Measurements from ENCODE around the gene DNAAF1.
A peak's percentile ranks its signal among the peaks of the same experiment; 100 is the strongest.
"Not testable (repeated sequence)": the region's sequence is repeated elsewhere in the genome, so short reads cannot be mapped to it uniquely, and the experiment has no call there.

Gene DNAAF1

GRCh38 chr16:84144859-84145639 is at the start of gene DNAAF1, which contains the start of gene HSDL1:
TSS of gene DNAAF1 (plus strand) at chr16:84145308. CDS start at chr16:84145441, 133 bp downstream.
TSS of gene HSDL1 (minus strand) at chr16:84145177. CDS start at chr16:84131321, 13,856 bp downstream.
- DNase-seq (ENCODE audit: low read depth) = peak; percentile 57

- DNase-seq (ENCODE audit: low read depth) = no peak
Observed at GRCh38 chr16:84095466-84095865, 49.6 kb upstream of the DNAAF1 start.

- no peak for DNase-seq (ENCODE audit: low read depth)
Observed at GRCh38 chr16:84096447-84097005, 48.6 kb upstream of the DNAAF1 start.

GRCh38 chr16:84098939-84099338 is 46.2 kb upstream of the DNAAF1 start:
- no peak for DNase-seq (ENCODE audit: low read depth)

- DNase-seq (ENCODE audit: low read depth) = no peak
Observed at GRCh38 chr16:84103678-84104077, 41.4 kb upstream of the DNAAF1 start.

GRCh38 chr16:84104231-84104630 is 40.9 kb upstream of the DNAAF1 start:
- DNase-seq (ENCODE audit: low read depth) = no peak

- DNase-seq (ENCODE audit: low read depth) = no peak
Observed at GRCh38 chr16:84105301-84105815, 39.8 kb upstream of the DNAAF1 start.

- no peak for DNase-seq (ENCODE audit: low read depth)
Observed at GRCh38 chr16:84105948-84106740, 39.0 kb upstream of the DNAAF1 start.

GRCh38 chr16:84107921-84108320 is 37.2 kb upstream of the DNAAF1 start:
- no peak for DNase-seq (ENCODE audit: low read depth)

- DNase-seq (ENCODE audit: low read depth) = peak; percentile 13
Observed at GRCh38 chr16:84109598-84110335, 35.3 kb upstream of the DNAAF1 start.

GRCh38 chr16:84110527-84110926 is 34.6 kb upstream of the DNAAF1 start:
- no peak for DNase-seq (ENCODE audit: low read depth)

- no peak for DNase-seq (ENCODE audit: low read depth)
Observed at GRCh38 chr16:84111525-84111924, 33.6 kb upstream of the DNAAF1 start.

GRCh38 chr16:84111949-84112348 is 33.2 kb upstream of the DNAAF1 start:
- not testable (repeated sequence) for DNase-seq (ENCODE audit: low read depth)

- DNase-seq (ENCODE audit: low read depth) = peak; percentile 56
Observed at GRCh38 chr16:84115919-84116719, 29.0 kb upstream of the DNAAF1 start.

- DNase-seq (ENCODE audit: low read depth) = peak; percentile 95
Observed at GRCh38 chr16:84116720-84117493, 28.2 kb upstream of the DNAAF1 start, which contains the start of gene MBTPS1. TSS of gene MBTPS1 (minus strand) at chr16:84116942. CDS start at chr16:84101783, 15,159 bp downstream.

- DNase-seq (ENCODE audit: low read depth) = no peak
Observed at GRCh38 chr16:84117494-84117843, 27.6 kb upstream of the DNAAF1 start.

- not testable (repeated sequence) for DNase-seq (ENCODE audit: low read depth)
Observed at GRCh38 chr16:84118315-84118714, 26.8 kb upstream of the DNAAF1 start.

- no peak for DNase-seq (ENCODE audit: low read depth)
Observed at GRCh38 chr16:84119368-84119767, 25.7 kb upstream of the DNAAF1 start.

GRCh38 chr16:84120023-84120422 is 25.1 kb upstream of the DNAAF1 start:
- DNase-seq (ENCODE audit: low read depth) = no peak

- no peak for DNase-seq (ENCODE audit: low read depth)
Observed at GRCh38 chr16:84121007-84121406, 24.1 kb upstream of the DNAAF1 start.

Data from amniotic epithelial cell (primary cell).